ENCODE measurements around the gene PJA1.

Gene PJA1

DNA sequence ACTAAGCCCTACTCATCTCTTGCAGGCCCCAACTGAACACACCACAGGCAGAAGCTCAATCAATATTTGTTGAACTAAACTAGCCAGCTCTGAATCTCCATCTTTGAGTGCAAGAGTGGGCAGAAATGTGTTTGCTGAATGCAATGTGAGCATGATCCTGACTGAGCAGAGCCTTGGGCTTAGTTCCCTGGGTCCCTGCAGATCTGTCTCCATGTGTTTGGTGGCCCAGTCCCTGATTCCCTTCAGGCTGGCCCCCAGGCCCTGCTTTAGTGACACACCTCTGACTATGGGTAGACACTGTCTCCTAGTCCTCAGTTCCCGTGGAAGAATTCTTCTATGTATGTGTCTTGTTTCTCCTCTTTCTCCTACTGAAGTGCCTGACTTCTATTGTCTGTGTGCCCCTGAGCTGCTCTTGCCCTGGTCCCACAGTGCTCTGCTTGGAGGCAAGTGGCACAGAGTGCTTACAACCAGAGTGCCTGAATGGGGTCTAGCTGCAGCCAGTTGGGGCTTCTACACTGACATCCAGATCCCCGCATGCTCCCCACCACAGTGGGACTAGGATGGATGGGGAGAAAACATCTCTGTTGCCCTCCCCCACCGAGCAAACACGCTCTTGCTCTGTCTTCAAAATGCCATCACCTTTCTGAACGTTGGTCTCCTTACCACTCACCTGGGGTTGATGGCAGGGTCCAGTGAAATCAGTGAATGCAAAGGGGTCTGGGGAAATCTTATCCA, 9.3 kb downstream of the PJA1 start:
- H3K9me3 ChIP-seq (ENCODE audit: control insufficient read depth, low read length), result no peaks in the 10 kb centered on the region
- no peaks in the 10 kb centered on the region for H3K36me3 ChIP-seq (ENCODE audit: control insufficient read depth, insufficient read depth, low read length)
- DNase-seq, result no peak
- H3K27ac ChIP-seq (ENCODE audit: insufficient read depth, low read length, poor library complexity, severe bottlenecking), result no peak overlapping the region
- no peaks in the 10 kb centered on the region for H3K4me1 ChIP-seq (ENCODE audit: control insufficient read depth, insufficient read depth, low read length, poor library complexity, severe bottlenecking)
- no peak overlapping the region for H3K4me3 ChIP-seq (ENCODE audit: insufficient read depth, low read depth, low read length, poor library complexity, severe bottlenecking)
- H3K27me3 ChIP-seq (replicated peaks; ENCODE audit: control insufficient read depth, insufficient read depth, low read length, poor library complexity, severe bottlenecking), result no peaks in the 10 kb centered on the region

DNA sequence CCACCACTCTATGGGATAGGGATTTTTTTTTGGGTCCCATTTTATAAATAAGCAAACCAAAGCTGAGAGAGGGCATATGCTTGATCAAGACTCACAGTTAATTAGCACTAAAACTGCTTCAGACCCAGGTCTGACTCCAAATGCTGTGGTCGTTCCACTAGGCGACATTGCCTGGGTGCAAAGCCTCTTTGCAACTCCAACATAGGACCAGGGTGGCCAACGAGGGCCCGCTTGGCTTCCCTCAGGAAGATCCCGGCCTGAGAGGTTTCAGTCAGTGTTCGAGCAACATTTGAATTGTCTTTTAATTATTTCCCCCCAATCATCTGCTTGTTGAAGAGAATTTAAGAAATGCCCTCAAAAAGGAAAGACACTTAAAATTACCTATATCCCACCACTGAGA, 11.2 kb downstream of the PJA1 start:
- Histone ChIP-seq H3K4me3 (ENCODE audit: insufficient read depth, low read depth, low read length, poor library complexity, severe bottlenecking) (no peak overlapping the region), H3K27me3 (replicated peaks; ENCODE audit: control insufficient read depth, insufficient read depth, low read length, poor library complexity, severe bottlenecking) (no peaks in the 10 kb centered on the region), H3K36me3 (ENCODE audit: control insufficient read depth, insufficient read depth, low read length) (no peaks in the 10 kb centered on the region), H3K27ac (ENCODE audit: insufficient read depth, low read length, poor library complexity, severe bottlenecking) (no peak overlapping the region), H3K9me3 (ENCODE audit: control insufficient read depth, low read length) (no peaks in the 10 kb centered on the region), H3K4me1 (ENCODE audit: control insufficient read depth, insufficient read depth, low read length, poor library complexity, severe bottlenecking) (no peaks in the 10 kb centered on the region)
- DNase-seq, result no peak

GRCh38 chrX:69153060-69153730, 12.1 kb downstream of the PJA1 start:
- H3K27me3 ChIP-seq (replicated peaks; ENCODE audit: control insufficient read depth, insufficient read depth, low read length, poor library complexity, severe bottlenecking), result no peaks in the 10 kb centered on the region
- no peaks in the 10 kb centered on the region for H3K36me3 ChIP-seq (ENCODE audit: control insufficient read depth, insufficient read depth, low read length)
- H3K27ac ChIP-seq (ENCODE audit: insufficient read depth, low read length, poor library complexity, severe bottlenecking), result no peak overlapping the region
- no peak overlapping the region for H3K4me3 ChIP-seq (ENCODE audit: insufficient read depth, low read depth, low read length, poor library complexity, severe bottlenecking)
- no peaks in the 10 kb centered on the region for H3K4me1 ChIP-seq (ENCODE audit: control insufficient read depth, insufficient read depth, low read length, poor library complexity, severe bottlenecking)
- no peaks in the 10 kb centered on the region for H3K9me3 ChIP-seq (ENCODE audit: control insufficient read depth, low read length)
- no peak for DNase-seq

DNA sequence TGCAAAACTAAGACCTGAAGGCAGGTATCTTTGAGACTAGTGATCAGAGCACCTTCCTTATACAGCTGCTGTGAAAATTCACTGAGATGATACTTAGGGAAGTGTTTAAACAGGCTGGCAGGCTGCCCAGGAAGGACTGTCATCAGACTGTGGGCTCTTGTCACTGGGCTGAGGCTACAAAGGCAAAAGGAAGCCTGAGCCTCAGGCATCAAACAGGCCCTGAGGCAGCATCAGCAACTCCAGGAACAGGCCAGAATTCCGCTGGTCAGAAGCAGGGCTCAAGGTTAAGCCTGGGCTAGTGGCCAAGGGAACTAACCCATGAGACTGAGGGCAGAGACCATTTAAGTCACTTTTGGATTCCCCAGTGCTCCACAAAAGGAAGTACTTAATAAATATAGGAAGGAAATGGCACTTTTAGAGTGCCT, 12.8 kb downstream of the PJA1 start:
- no peaks in the 10 kb centered on the region for H3K36me3 ChIP-seq (ENCODE audit: control insufficient read depth, insufficient read depth, low read length)
- no peak for DNase-seq
- H3K4me1 ChIP-seq (ENCODE audit: control insufficient read depth, insufficient read depth, low read length, poor library complexity, severe bottlenecking), result no peaks in the 10 kb centered on the region
- no peaks in the 10 kb centered on the region for H3K27me3 ChIP-seq (replicated peaks; ENCODE audit: control insufficient read depth, insufficient read depth, low read length, poor library complexity, severe bottlenecking)
- H3K4me3 ChIP-seq (ENCODE audit: insufficient read depth, low read depth, low read length, poor library complexity, severe bottlenecking), result no peak overlapping the region
- H3K9me3 ChIP-seq (ENCODE audit: control insufficient read depth, low read length), result no peaks in the 10 kb centered on the region
- no peak overlapping the region for H3K27ac ChIP-seq (ENCODE audit: insufficient read depth, low read length, poor library complexity, severe bottlenecking)

DNA sequence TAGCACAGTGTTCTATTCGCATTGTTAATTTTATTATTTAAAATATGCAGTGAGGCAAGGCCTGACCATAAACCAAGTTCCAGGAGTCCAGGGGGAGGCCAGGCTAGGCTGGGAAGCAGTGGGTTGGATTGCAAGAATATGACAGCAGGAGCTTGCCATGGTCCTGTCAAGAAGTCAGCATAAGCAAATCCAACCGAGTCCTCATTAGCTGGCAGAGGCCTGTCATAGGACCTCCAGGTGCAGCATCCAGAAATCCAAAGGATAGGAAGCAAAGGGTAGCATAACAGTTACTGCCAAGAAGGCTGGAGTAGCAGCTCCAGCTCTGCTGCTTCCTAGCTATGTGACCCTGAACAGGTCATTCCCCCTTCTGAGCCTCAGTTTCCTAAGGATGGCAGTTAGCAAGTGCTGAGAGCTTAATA, 13.4 kb downstream of the PJA1 start:
- no peaks in the 10 kb centered on the region for H3K4me1 ChIP-seq (ENCODE audit: control insufficient read depth, insufficient read depth, low read length, poor library complexity, severe bottlenecking)
- no peak overlapping the region for H3K27ac ChIP-seq (ENCODE audit: insufficient read depth, low read length, poor library complexity, severe bottlenecking)
- no peaks in the 10 kb centered on the region for H3K27me3 ChIP-seq (replicated peaks; ENCODE audit: control insufficient read depth, insufficient read depth, low read length, poor library complexity, severe bottlenecking)
- no peak for DNase-seq
- no peak overlapping the region for H3K4me3 ChIP-seq (ENCODE audit: insufficient read depth, low read depth, low read length, poor library complexity, severe bottlenecking)
- H3K36me3 ChIP-seq (ENCODE audit: control insufficient read depth, insufficient read depth, low read length), result no peaks in the 10 kb centered on the region
- H3K9me3 ChIP-seq (ENCODE audit: control insufficient read depth, low read length), result no peaks in the 10 kb centered on the region

DNA sequence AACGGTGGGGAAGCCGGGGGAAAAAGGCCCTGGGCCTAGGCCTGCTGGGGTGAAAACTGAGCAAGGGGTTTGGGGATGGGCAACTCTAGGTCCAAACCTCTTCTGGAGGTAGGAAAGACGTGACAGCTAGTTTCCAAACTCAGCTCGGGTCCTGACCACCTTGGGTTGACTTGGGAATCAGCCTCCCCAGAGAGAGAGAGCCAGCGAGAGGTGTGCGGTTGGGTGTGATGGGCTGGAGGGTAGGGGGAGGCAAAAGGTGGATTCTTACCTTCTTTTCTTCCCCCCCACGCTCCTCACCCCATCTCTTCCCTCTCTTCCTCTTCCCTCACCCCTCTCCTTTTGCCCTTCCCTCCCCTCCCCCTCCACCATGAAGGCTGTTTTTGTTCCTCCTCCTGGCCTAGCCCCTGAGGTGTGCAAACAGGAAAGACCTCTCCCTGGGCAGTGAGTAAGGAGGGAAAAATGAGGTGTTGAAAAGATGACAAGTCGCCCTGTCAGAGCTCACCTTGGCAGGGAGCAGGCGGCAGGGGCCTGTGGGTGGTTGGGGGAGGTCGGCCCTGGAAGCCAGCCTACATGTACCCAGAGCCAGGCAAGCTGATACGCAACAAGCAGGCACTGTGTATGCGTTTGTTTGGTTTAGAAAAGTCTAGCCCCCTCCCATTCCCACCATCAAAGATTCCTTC, 14.8 kb downstream of the PJA1 start:
- no peaks in the 10 kb centered on the region for H3K4me1 ChIP-seq (ENCODE audit: control insufficient read depth, insufficient read depth, low read length, poor library complexity, severe bottlenecking)
- no peaks in the 10 kb centered on the region for H3K27me3 ChIP-seq (replicated peaks; ENCODE audit: control insufficient read depth, insufficient read depth, low read length, poor library complexity, severe bottlenecking)
- no peaks in the 10 kb centered on the region for H3K36me3 ChIP-seq (ENCODE audit: control insufficient read depth, insufficient read depth, low read length)
- no peaks in the 10 kb centered on the region for H3K9me3 ChIP-seq (ENCODE audit: control insufficient read depth, low read length)
- no peak overlapping the region for H3K27ac ChIP-seq (ENCODE audit: insufficient read depth, low read length, poor library complexity, severe bottlenecking)
- H3K4me3 ChIP-seq (ENCODE audit: insufficient read depth, low read depth, low read length, poor library complexity, severe bottlenecking), result no peak overlapping the region
- no peak for DNase-seq

- H3K4me1 ChIP-seq (ENCODE audit: control insufficient read depth, insufficient read depth, low read length, poor library complexity, severe bottlenecking), result no peaks in the 10 kb centered on the region
- DNase-seq, result no peak
- H3K27ac ChIP-seq (ENCODE audit: insufficient read depth, low read length, poor library complexity, severe bottlenecking), result no peak overlapping the region
- no peak overlapping the region for H3K4me3 ChIP-seq (ENCODE audit: insufficient read depth, low read depth, low read length, poor library complexity, severe bottlenecking)
- no peaks in the 10 kb centered on the region for H3K27me3 ChIP-seq (replicated peaks; ENCODE audit: control insufficient read depth, insufficient read depth, low read length, poor library complexity, severe bottlenecking)
- no peaks in the 10 kb centered on the region for H3K36me3 ChIP-seq (ENCODE audit: control insufficient read depth, insufficient read depth, low read length)
- no peaks in the 10 kb centered on the region for H3K9me3 ChIP-seq (ENCODE audit: control insufficient read depth, low read length)
Observed at GRCh38 chrX:69149466-69150280, 15.6 kb downstream of the PJA1 start.

- H3K4me3 ChIP-seq (ENCODE audit: insufficient read depth, low read depth, low read length, poor library complexity, severe bottlenecking), result no peak overlapping the region
- no peaks in the 10 kb centered on the region for H3K36me3 ChIP-seq (ENCODE audit: control insufficient read depth, insufficient read depth, low read length)
- DNase-seq, result no peak
- no peaks in the 10 kb centered on the region for H3K4me1 ChIP-seq (ENCODE audit: control insufficient read depth, insufficient read depth, low read length, poor library complexity, severe bottlenecking)
- H3K27me3 ChIP-seq (replicated peaks; ENCODE audit: control insufficient read depth, insufficient read depth, low read length, poor library complexity, severe bottlenecking), result no peaks in the 10 kb centered on the region
- H3K27ac ChIP-seq (ENCODE audit: insufficient read depth, low read length, poor library complexity, severe bottlenecking), result no peak overlapping the region
- H3K9me3 ChIP-seq (ENCODE audit: control insufficient read depth, low read length), result no peaks in the 10 kb centered on the region
Observed at GRCh38 chrX:69148946-69149345, 16.3 kb downstream of the PJA1 start.

GRCh38 chrX:69146739-69147138, 18.5 kb downstream of the PJA1 start:
- Histone ChIP-seq H3K36me3 (ENCODE audit: control insufficient read depth, insufficient read depth, low read length) (no peaks in the 10 kb centered on the region), H3K27ac (ENCODE audit: insufficient read depth, low read length, poor library complexity, severe bottlenecking) (no peak overlapping the region), H3K4me1 (ENCODE audit: control insufficient read depth, insufficient read depth, low read length, poor library complexity, severe bottlenecking) (no peaks in the 10 kb centered on the region), H3K4me3 (ENCODE audit: insufficient read depth, low read depth, low read length, poor library complexity, severe bottlenecking) (no peak overlapping the region), H3K27me3 (replicated peaks; ENCODE audit: control insufficient read depth, insufficient read depth, low read length, poor library complexity, severe bottlenecking) (no peaks in the 10 kb centered on the region), H3K9me3 (ENCODE audit: control insufficient read depth, low read length) (no peaks in the 10 kb centered on the region)
- DNase-seq, result no peak

All from effector memory CD4-positive, alpha-beta T cell (primary cell).